SU-DHL-6 (cell line): ENCODE results near the gene LONRF3.

Experiments used
- CTCF ChIP-seq: fragments of 200-600 bp; sonication (generic); IDR thresholded peaks from one replicate; pipeline ENCODE4 v1.5.1; 2017; ENCODE audit warnings: antibody characterized with exemption, mild to moderate bottlenecking, low read length, moderate library complexity; ENCODE audit not compliant: insufficient read depth, poor library complexity, severe bottlenecking
- EZH2phosphoT487 ChIP-seq: fragments of 200-600 bp; sonication (generic), shearing (Covaris generic); conservative IDR thresholded peaks from 2 replicates; pipeline ENCODE4 v1.6.1; 2018; ENCODE audit warnings: mild to moderate bottlenecking, antibody characterized with exemption, low read length, moderate library complexity, mixed read lengths

- TF ChIP-seq CTCF = no peak
- no peak for TF ChIP-seq EZH2phosphoT487
Measured at GRCh38 chrX:119042040-119042439, 67.6 kb downstream of the LONRF3 start.
